HG03558 (cell line): ENCODE results near the gene CEP89.
"Not testable (repeated sequence)": the region's sequence is repeated elsewhere in the genome, so short reads cannot be mapped to it uniquely, and the experiment has no call there.

Source experiments
- ATAC-seq: cut with Tn5 transposase; IDR thresholded peaks from one replicate; pipeline ENCODE4 v1.9.1; 2021; ENCODE audit warnings: moderate number of reproducible peaks; ENCODE audit not compliant: unreplicated experiment; ENCODE audit errors: extremely low read depth

Gene CEP89

GRCh38 chr19:32901504-32902161 lies 70.1 kb downstream of the CEP89 start:
- no peak for ATAC-seq

GRCh38 chr19:32896516-32897214 lies 75.1 kb downstream of the CEP89 start:
- ATAC-seq: no peak

GRCh38 chr19:32895384-32895783 lies 76.4 kb downstream of the CEP89 start:
- ATAC-seq: no peak

- ATAC-seq: no peak
Observed at GRCh38 chr19:32891609-32892008, 80.1 kb downstream of the CEP89 start.

- ATAC-seq: no peak
Observed at GRCh38 chr19:32890841-32891240, 80.9 kb downstream of the CEP89 start.

GRCh38 chr19:32890326-32890725 lies 81.4 kb downstream of the CEP89 start:
- no peak for ATAC-seq

GRCh38 chr19:32889137-32889934 lies 82.4 kb downstream of the CEP89 start:
- ATAC-seq: no peak

GRCh38 chr19:32887572-32888215 lies 84.1 kb downstream of the CEP89 start:
- ATAC-seq: no peak

- ATAC-seq: no peak
Observed at GRCh38 chr19:32886241-32886640, 85.5 kb downstream of the CEP89 start.

- not testable (repeated sequence) for ATAC-seq
Observed at GRCh38 chr19:32885255-32885654, 86.5 kb downstream of the CEP89 start.

- no peak for ATAC-seq
Observed at GRCh38 chr19:32881766-32882165, 90.0 kb downstream of the CEP89 start.

- no peak for ATAC-seq
Observed at GRCh38 chr19:32880622-32881021, 91.1 kb downstream of the CEP89 start.

- ATAC-seq: no peak
Observed at GRCh38 chr19:32879741-32880140, 92.0 kb downstream of the CEP89 start.

- ATAC-seq: no peak
Observed at GRCh38 chr19:32878988-32879387, 92.8 kb downstream of the CEP89 start.

- ATAC-seq: no peak
Observed at GRCh38 chr19:32877977-32878745, 93.6 kb downstream of the CEP89 start.

GRCh38 chr19:32877323-32877912 lies 94.3 kb downstream of the CEP89 start:
- ATAC-seq: no peak

GRCh38 chr19:32876919-32877285 lies 94.9 kb downstream of the CEP89 start:
- no peak for ATAC-seq

GRCh38 chr19:32876236-32876918 lies 95.4 kb downstream of the CEP89 start:
- no peak for ATAC-seq

- ATAC-seq: no peak
Observed at GRCh38 chr19:32875428-32875827, 96.3 kb downstream of the CEP89 start.
